ENCODE data around the gene GBA3. TPM values are rescaled to one million over a fixed set of nuclear protein-coding genes. Genes with fewer than 3 reads are reported as not detected.

Gene GBA3
- total RNA-seq, 1 donor from 2014 or later = not detected

GRCh38 chr4:22802876-22803275, 110.1 kb downstream of the GBA3 start:
- DNase-seq (ENCODE audit: low spot score in 2 of 2) = no peak
- no peaks in the 10 kb centered on the region for H3K36me3 ChIP-seq
- intact Hi-C loops (cut with DNase I) = no loop called here
- no peak overlapping the region for H3K27ac ChIP-seq
- no peak for TF ChIP-seq CTCF (IDR thresholded peaks at IDR 0.05)
- no peaks in the 10 kb centered on the region for H3K27me3 ChIP-seq
- H3K4me3 ChIP-seq = no peak overlapping the region
- H3K4me1 ChIP-seq = no peaks in the 10 kb centered on the region
- H3K9me3 ChIP-seq = no peaks in the 10 kb centered on the region

GRCh38 chr4:22803512-22803911, 110.8 kb downstream of the GBA3 start:
- no peak for DNase-seq (ENCODE audit: low spot score in 2 of 2)

GRCh38 chr4:22814906-22815305, 122.2 kb downstream of the GBA3 start:
- DNase-seq (ENCODE audit: low spot score in 2 of 2) = no peak
- H3K4me1 ChIP-seq = no peaks in the 10 kb centered on the region
- H3K27ac ChIP-seq = no peak overlapping the region
- no peaks in the 10 kb centered on the region for H3K27me3 ChIP-seq
- no peaks in the 10 kb centered on the region for H3K36me3 ChIP-seq
- H3K4me3 ChIP-seq = no peak overlapping the region
- TF ChIP-seq CTCF (IDR thresholded peaks at IDR 0.05) = no peak
- intact Hi-C loops (cut with DNase I) = no loop called here
- H3K9me3 ChIP-seq = no peaks in the 10 kb centered on the region

More at GRCh38 chr4:22803512-22803911, 110.8 kb downstream of the GBA3 start:
- no peak for TF ChIP-seq CTCF (IDR thresholded peaks at IDR 0.05)
- H3K4me1 ChIP-seq = no peaks in the 10 kb centered on the region
- no peaks in the 10 kb centered on the region for H3K27me3 ChIP-seq
- intact Hi-C loops (cut with DNase I) = no loop called here
- H3K4me3 ChIP-seq = no peak overlapping the region
- no peak overlapping the region for H3K27ac ChIP-seq
- no peaks in the 10 kb centered on the region for H3K36me3 ChIP-seq
- H3K9me3 ChIP-seq = no peaks in the 10 kb centered on the region

- Histone ChIP-seq H3K27ac (no peak overlapping the region), H3K27me3 (no peaks in the 10 kb centered on the region), H3K36me3 (no peaks in the 10 kb centered on the region), H3K4me1 (no peaks in the 10 kb centered on the region), H3K9me3 (no peaks in the 10 kb centered on the region), H3K4me3 (no peak overlapping the region)
- intact Hi-C loops (cut with DNase I) = no loop called here
- DNase-seq (ENCODE audit: low spot score in 2 of 2) = no peak
- no peak for TF ChIP-seq CTCF (IDR thresholded peaks at IDR 0.05)
These were observed 131.4 kb downstream of the GBA3 start for GRCh38 chr4:22824091-22824490.

- H3K4me1 ChIP-seq = no peaks in the 10 kb centered on the region
- DNase-seq (ENCODE audit: low spot score in 2 of 2) = no peak
- no peak overlapping the region for H3K27ac ChIP-seq
- no peak overlapping the region for H3K4me3 ChIP-seq
- intact Hi-C loops (cut with DNase I) = no loop called here
- TF ChIP-seq CTCF (IDR thresholded peaks at IDR 0.05) = no peak
- H3K36me3 ChIP-seq = no peaks in the 10 kb centered on the region
- no peaks in the 10 kb centered on the region for H3K27me3 ChIP-seq
- H3K9me3 ChIP-seq = no peaks in the 10 kb centered on the region
These were observed 149.8 kb downstream of the GBA3 start for GRCh38 chr4:22842360-22843018.

- no peaks in the 10 kb centered on the region for H3K36me3 ChIP-seq
- DNase-seq (ENCODE audit: low spot score in 2 of 2) = no peak
- H3K27me3 ChIP-seq = no peaks in the 10 kb centered on the region
- no peaks in the 10 kb centered on the region for H3K4me1 ChIP-seq
- no peak for TF ChIP-seq CTCF (IDR thresholded peaks at IDR 0.05)
- no peaks in the 10 kb centered on the region for H3K9me3 ChIP-seq
- intact Hi-C loops (cut with DNase I) = no loop called here
- H3K27ac ChIP-seq = no peak overlapping the region
- H3K4me3 ChIP-seq = no peak overlapping the region
These were observed 155.6 kb downstream of the GBA3 start for GRCh38 chr4:22848332-22848731.

Data from ascending aorta (tissue), 2 donors.